A549 (cell line): ENCODE data around the gene MPC2.

Experiments
- CEBPB ChIP-seq, 2 experiments: fragments of >200 bp in 1 of 2; sonication (Bioruptor Twin) in 1 of 2; formaldehyde crosslinking in 1 of 2; IDR thresholded peaks; 2 replicates each; pipeline ENCODE4 v1.6.1; 2012 to 2016
- CHD2 ChIP-seq: fragments of 150-350 bp; IDR thresholded peaks from 2 replicates; pipeline ENCODE4 v1.6.1; 2014; ENCODE audit warnings: low read length; ENCODE audit not compliant: partially characterized antibody
- FOSL2 ChIP-seq, 2 experiments: fragments of 450-650 bp in 1 of 2; fragments of >200 bp in 1 of 2; sonication (Bioruptor Twin) in 1 of 2; formaldehyde crosslinking; IDR thresholded peaks; 2 replicates each; pipeline versions ENCODE4 v1.5.0 to v1.6.1; 2016 to 2020; ENCODE audit warnings: mild to moderate bottlenecking in 1 of 2, moderate library complexity in 1 of 2
- HOXB5 ChIP-seq: fragments of 250-450 bp; sonication (Bioruptor Pico); IDR thresholded peaks from 2 replicates; pipeline ENCODE4 v1.5.0; 2020; ENCODE audit warnings: mild to moderate bottlenecking, moderate library complexity
- MAZ ChIP-seq: fragments of 150-350 bp; IDR thresholded peaks from 2 replicates; pipeline ENCODE4 v1.6.1; 2014; ENCODE audit warnings: antibody characterized with exemption, low read depth, low read length, borderline replicate concordance
- POLR2A ChIP-seq: IDR thresholded peaks from 2 replicates; pipeline ENCODE4 v1.6.1; 2012; ENCODE audit warnings: mild to moderate bottlenecking, low read length
- TF ChIP-seq, protein P1 (sequence below): fragments of 250-450 bp; sonication (Bioruptor Pico); IDR thresholded peaks from 2 replicates; pipeline ENCODE4 v1.5.0; 2021; ENCODE audit warnings: mild to moderate bottlenecking, moderate library complexity, borderline replicate concordance
- TF ChIP-seq, protein P2 (sequence below): fragments of >200 bp; sonication (Bioruptor Twin); formaldehyde crosslinking; IDR thresholded peaks from 3 replicates; pipeline ENCODE4 v1.5.1; 2016
- TF ChIP-seq, protein P3 (sequence below): fragments of 200-600 bp; sonication (generic); IDR thresholded peaks from 2 replicates; pipeline ENCODE4 v1.6.1; 2016; ENCODE audit warnings: antibody characterized with exemption, mild to moderate bottlenecking, moderate library complexity
- TF ChIP-seq, protein P4 (sequence below): IDR thresholded peaks from 2 replicates; pipeline ENCODE4 v1.6.1; 2012
- TF ChIP-seq, protein P5 (sequence below): IDR thresholded peaks from 2 replicates; pipeline ENCODE4 v1.6.1; 2012

DNA sequence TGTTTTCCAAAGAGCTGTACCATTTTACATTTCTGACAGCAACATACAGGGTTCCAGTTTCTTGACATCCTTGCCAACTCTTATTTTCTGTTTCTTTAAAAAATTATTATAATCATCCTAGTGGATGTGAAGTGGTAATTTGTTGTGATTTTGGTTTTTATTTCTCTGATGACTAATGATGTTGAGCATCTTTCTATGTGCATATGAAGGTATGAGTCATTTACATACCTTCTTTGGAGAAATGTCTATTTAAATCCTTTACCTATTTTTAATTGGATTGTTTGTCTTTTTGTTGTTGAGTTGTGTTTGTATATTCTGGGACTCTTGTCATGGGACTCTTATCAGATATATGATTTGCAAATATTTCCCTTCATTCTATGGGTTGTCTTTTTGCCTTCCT, 20.8 kb upstream of the MPC2 start:
- TF ChIP-seq, protein P1, sequence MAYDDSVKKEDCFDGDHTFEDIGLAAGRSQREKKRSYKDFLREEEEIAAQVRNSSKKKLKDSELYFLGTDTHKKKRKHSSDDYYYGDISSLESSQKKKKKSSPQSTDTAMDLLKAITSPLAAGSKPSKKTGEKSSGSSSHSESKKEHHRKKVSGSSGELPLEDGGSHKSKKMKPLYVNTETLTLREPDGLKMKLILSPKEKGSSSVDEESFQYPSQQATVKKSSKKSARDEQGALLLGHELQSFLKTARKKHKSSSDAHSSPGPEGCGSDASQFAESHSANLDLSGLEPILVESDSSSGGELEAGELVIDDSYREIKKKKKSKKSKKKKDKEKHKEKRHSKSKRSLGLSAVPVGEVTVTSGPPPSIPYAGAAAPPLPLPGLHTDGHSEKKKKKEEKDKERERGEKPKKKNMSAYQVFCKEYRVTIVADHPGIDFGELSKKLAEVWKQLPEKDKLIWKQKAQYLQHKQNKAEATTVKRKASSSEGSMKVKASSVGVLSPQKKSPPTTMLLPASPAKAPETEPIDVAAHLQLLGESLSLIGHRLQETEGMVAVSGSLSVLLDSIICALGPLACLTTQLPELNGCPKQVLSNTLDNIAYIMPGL (CRISPR knock-in tag) = no peak
- TF ChIP-seq HOXB5 (CRISPR knock-in tag) = no peak
- TF ChIP-seq, protein P2, sequence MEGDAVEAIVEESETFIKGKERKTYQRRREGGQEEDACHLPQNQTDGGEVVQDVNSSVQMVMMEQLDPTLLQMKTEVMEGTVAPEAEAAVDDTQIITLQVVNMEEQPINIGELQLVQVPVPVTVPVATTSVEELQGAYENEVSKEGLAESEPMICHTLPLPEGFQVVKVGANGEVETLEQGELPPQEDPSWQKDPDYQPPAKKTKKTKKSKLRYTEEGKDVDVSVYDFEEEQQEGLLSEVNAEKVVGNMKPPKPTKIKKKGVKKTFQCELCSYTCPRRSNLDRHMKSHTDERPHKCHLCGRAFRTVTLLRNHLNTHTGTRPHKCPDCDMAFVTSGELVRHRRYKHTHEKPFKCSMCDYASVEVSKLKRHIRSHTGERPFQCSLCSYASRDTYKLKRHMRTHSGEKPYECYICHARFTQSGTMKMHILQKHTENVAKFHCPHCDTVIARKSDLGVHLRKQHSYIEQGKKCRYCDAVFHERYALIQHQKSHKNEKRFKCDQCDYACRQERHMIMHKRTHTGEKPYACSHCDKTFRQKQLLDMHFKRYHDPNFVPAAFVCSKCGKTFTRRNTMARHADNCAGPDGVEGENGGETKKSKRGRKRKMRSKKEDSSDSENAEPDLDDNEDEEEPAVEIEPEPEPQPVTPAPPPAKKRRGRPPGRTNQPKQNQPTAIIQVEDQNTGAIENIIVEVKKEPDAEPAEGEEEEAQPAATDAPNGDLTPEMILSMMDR = no peak
- TF ChIP-seq POLR2A = no peak
- no peak for TF ChIP-seq FOSL2 (IDR thresholded peaks at IDR 0.05)
- peak; percentile 75 for TF ChIP-seq FOSL2 (CRISPR knock-in tag; IDR thresholded peaks at IDR 0.05)
- TF ChIP-seq, protein P3, sequence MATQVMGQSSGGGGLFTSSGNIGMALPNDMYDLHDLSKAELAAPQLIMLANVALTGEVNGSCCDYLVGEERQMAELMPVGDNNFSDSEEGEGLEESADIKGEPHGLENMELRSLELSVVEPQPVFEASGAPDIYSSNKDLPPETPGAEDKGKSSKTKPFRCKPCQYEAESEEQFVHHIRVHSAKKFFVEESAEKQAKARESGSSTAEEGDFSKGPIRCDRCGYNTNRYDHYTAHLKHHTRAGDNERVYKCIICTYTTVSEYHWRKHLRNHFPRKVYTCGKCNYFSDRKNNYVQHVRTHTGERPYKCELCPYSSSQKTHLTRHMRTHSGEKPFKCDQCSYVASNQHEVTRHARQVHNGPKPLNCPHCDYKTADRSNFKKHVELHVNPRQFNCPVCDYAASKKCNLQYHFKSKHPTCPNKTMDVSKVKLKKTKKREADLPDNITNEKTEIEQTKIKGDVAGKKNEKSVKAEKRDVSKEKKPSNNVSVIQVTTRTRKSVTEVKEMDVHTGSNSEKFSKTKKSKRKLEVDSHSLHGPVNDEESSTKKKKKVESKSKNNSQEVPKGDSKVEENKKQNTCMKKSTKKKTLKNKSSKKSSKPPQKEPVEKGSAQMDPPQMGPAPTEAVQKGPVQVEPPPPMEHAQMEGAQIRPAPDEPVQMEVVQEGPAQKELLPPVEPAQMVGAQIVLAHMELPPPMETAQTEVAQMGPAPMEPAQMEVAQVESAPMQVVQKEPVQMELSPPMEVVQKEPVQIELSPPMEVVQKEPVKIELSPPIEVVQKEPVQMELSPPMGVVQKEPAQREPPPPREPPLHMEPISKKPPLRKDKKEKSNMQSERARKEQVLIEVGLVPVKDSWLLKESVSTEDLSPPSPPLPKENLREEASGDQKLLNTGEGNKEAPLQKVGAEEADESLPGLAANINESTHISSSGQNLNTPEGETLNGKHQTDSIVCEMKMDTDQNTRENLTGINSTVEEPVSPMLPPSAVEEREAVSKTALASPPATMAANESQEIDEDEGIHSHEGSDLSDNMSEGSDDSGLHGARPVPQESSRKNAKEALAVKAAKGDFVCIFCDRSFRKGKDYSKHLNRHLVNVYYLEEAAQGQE = no peak
- TF ChIP-seq CHD2 = no peak
- TF ChIP-seq CEBPB (IDR thresholded peaks at IDR 0.05) = no peak
- TF ChIP-seq, protein P4, sequence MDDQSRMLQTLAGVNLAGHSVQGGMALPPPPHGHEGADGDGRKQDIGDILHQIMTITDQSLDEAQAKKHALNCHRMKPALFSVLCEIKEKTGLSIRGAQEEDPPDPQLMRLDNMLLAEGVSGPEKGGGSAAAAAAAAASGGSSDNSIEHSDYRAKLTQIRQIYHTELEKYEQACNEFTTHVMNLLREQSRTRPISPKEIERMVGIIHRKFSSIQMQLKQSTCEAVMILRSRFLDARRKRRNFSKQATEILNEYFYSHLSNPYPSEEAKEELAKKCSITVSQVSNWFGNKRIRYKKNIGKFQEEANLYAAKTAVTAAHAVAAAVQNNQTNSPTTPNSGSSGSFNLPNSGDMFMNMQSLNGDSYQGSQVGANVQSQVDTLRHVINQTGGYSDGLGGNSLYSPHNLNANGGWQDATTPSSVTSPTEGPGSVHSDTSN = no peak
- TF ChIP-seq, protein P5, sequence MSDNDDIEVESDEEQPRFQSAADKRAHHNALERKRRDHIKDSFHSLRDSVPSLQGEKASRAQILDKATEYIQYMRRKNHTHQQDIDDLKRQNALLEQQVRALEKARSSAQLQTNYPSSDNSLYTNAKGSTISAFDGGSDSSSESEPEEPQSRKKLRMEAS = no peak
- TF ChIP-seq MAZ = no peak
